HG03280 (cell line): ENCODE data around the gene MAST4.

Experiments used
- ATAC-seq: cut with Tn5 transposase; IDR thresholded peaks from one replicate; pipeline ENCODE4 v1.9.1; 2021; ENCODE audit warnings: mild to moderate bottlenecking, moderate library complexity; ENCODE audit not compliant: unreplicated experiment

MAST4 gene

GRCh38 chr5:66595756-66596635 is at the start of gene MAST4:
Gene MAST4 (plus strand): TSS chr5:66596393. CDS start chr5:66596656, 263 bp downstream.
- peak; percentile 97 for ATAC-seq

GRCh38 chr5:66546541-66546940 is 49.7 kb upstream of the MAST4 start:
- ATAC-seq = no peak

DNA sequence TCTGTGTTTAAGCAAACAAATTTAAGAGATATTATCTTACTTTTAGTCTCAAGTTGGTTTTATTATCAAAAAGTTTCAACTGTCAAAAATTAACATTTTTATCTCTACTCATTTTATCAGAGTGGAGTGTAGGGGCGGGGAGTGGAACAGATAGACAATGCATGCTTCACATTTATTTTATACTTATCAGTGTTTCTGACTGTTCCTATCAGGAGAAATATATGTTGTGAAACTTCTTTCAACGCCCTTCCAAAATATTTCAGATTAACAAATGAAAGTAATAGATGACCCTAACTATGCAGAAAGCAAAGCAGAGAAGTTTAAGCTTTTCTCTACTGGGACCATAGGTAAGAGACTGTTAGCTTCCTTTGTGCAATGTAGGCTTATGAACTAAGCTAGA is 44.9 kb upstream of the MAST4 start:
- no peak for ATAC-seq

- ATAC-seq = no peak
Observed at GRCh38 chr5:66551945-66552344, 44.2 kb upstream of the MAST4 start.

DNA sequence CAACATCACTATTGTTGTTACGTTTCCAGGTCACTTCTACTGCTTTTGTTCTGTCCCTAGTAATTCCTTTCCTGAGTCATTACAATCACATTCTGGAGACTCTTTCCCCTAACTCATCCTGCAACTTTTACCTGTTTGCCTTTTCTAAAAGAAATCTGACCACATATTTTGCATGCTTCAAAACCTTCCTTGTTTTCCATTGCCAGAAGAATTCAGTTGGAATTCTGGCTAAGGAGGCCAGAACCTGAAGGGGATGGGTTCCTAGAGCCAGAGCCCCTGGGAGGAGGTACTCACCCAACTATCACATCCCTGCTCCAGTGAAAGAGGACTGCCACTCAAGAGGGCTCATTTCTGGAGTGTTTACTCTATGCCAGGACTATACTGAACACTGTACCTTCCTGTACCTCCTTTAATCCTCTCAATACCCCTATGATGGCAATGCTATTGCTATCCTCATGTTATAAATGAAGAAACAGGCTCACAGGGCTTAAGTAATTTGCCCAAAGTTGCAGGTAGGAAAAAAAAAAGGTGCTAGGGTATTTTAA is 42.8 kb upstream of the MAST4 start:
- ATAC-seq = no peak

GRCh38 chr5:66553916-66554575 is 42.1 kb upstream of the MAST4 start:
- ATAC-seq = peak; percentile 87

GRCh38 chr5:66554884-66555283 is 41.3 kb upstream of the MAST4 start:
- ATAC-seq = no peak

DNA sequence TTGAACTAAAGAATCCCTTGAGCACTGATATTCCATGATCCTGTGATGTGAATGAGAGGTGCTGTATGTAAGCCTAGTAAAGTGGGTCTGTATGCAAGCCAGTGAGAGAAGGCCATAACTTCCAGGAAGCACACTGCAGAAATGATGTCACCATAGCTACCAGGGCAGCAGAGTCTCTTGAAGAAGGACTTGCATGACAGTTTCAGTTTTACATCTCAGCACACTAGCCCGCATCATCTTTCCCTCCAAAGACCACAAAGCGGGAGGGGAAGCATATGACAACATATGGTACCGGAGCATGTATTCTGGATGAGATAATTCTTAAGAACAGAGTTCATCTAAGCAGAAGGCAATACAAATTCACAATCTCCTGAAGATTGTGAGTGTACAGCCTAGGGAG is 37.6 kb upstream of the MAST4 start:
- ATAC-seq = peak; percentile 58

DNA sequence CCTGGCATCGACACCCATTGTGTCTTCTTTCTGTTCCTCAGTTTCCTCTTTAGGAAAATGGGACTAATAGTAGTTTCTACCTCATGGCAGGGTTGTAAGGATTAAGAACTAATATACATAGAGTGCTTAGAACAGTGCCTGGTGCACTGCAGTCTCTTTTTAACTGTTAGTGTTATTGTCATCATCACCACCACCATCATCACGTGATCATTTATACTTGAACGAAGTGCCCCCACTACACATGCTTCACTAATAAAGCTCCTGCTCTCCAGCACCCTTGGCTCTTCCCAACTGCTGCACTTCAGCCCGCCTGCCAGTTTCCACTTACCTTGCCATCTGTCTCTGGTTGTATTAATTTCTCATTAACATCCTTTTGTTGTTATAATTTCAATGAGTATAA is 35.8 kb upstream of the MAST4 start:
- ATAC-seq = no peak

DNA sequence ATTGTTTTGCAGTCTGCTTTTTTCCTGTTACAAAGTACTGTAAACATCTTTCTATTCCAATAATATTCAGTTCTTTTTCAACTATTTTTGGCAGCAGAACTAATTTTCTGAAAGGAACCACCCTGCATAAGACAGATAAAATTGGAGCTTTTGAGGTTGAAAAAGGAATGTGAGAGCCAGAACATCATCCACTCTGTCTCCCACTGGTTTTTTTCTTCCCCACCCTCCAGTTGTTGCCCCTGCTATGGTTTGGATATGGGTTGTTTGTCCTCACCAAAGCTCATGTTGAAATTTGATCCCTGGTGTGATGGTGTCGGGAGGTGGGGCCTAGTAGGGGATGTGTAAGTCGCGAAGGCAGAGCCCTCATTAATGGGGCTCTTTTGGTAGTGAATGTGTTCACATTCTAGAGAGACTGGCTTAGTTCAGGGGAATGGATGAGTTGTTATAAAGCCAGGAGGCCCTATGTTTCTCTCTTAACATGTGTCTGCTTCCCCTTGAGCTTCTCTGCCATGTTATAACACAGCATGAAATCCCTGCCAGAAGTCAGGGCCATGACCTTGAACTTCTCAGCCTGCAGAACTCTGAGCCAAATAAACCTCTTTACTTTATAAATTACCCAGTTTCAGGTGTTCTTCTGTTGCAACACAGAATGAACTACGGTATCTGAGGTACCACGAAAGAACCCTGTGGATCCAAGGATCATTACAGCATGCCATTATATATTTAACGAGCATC is 34.8 kb upstream of the MAST4 start:
- no peak for ATAC-seq

GRCh38 chr5:66565878-66566277 is 30.3 kb upstream of the MAST4 start:
- no peak for ATAC-seq

DNA sequence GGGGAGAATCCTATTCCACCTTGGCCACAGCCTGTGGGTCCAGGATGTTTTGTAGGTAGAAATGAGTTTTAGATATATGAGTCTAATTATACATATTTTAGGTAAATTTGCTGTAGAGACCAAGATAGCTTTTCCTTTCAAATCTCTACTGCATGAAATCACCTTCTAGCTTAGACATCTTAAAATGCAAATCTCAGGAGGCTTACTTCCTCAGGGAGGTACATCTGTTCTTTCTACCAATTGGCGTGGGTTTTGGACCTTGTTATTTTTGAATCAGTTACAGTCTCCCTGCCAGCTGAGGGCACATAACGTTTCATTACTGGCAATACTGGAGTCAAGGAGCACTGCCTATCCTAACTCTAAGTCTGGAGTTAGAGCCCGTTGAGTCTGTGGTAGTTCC is 28.7 kb upstream of the MAST4 start:
- ATAC-seq = no peak

DNA sequence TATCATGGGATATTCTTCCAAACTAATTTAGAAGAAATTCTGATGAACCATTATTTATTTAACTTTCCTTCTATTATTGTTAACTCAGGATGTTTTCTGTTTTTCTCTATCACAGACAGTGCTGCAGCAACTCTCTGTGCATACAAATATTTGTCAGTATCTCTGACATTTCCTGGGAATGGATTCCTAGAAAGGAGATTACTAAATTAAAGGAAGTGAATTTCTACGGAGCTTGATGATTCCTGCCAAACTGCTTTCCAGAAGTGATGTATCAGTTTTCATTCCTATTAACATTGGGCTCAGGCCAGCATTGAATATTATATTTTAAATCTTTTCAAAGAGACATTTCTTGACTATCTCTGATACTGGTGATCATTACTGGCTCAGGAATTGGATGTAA is 26.0 kb upstream of the MAST4 start:
- ATAC-seq = no peak

- ATAC-seq = no peak
Observed at GRCh38 chr5:66573733-66574132, 22.5 kb upstream of the MAST4 start.

DNA sequence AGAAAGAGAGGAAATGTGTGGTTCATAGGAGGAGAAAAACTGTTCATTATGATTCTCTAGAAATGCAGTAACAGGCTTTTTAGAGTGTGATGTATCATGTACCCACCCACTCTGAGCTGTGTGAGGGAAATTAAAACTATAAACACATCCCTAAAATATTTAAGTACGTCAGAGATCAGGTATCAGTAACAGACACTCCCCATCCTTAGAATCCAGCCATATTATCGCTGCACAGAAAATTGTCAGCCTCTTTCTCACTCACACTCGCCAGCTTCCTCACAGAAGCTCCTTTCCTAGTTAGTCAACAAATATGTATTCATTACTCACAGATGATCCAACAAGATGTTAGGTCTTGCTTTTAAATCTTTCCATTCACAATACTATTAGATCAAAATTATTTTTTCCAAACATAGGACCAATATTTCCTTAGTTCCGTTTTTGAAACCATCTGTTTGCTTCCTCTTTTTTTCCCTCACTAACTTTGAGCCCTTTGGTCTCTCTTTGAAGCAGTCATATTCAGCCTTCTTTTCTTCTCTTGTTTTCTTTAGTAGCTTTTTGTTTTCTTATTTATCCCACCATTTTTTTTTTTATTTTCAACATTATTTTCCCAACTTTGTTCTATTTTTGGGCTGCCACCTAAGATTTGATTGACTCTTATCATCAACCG is 13.6 kb upstream of the MAST4 start:
- ATAC-seq = no peak

DNA sequence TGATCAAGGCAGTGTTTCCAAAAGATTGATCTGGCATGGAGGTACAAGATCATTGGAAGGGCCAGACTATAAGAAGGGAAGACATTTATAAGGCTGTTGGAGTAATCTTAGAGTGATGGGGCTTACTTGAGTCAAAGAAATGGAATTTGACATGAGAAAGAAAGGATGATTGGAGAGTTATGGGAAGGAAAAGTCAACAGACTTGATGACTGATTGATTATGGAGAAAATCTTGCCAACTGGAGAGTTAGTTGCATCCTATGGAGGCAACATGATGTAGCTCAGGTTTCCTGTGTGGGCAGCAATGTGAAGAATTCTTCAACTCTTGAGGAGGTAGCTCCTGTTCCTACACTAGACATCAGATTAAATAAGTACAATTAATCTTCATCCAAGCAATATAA is 10.9 kb upstream of the MAST4 start:
- ATAC-seq = no peak

DNA sequence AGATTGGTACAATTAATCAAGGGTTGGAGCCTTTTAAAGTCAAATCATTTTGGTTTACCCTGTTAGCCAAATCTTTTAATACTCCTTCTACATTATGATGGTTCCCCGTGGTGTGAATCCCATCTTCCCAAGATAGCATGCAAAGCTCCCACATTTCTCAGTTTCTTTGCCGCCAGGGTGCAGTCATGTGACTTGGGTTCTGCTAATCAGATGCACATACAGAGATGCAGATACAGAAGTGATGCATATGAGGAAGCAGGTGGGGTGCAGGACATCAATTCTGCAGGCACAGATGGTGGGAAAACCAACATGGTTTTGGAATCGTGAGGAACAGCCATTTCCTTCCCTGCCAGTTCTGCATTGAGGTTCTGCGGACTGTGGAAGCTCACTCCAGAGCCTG is 8.4 kb upstream of the MAST4 start:
- ATAC-seq = no peak

GRCh38 chr5:66596636-66597182 is 516 bp downstream of the MAST4 start:
- peak; percentile 26 for ATAC-seq

DNA sequence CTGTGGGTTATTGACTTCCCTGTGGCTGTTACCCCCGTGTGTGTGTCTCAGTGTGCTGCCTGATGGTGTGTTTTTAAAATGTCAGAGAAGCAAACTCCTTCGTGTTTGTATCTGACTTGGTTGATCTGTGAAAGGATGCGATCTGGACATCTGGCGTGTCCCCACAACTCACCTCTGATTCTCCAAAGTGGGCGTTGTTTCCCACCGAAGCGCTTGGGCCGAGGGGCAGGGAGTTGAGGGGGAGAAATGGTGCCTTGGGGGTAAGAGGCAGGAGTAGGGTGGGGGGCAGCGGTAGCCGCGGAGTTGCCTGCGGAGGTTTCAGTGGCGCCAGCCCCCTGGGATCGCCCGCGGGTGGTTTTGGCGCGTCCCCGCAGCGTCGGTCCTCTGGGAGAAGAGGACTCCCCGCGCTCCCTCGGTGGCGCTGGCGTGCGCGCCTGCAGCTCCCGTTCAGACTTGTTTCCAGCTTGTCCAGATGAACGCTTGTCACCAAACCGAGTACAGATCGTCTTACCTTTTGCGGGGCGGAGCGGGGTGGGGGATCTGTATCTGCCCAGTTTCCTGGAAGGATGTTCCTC is 1.1 kb downstream of the MAST4 start:
- no peak for ATAC-seq

GRCh38 chr5:66602621-66603020 is 6.4 kb downstream of the MAST4 start:
- no peak for ATAC-seq
